ENCODE data around the gene BRIP1.

Gene BRIP1

GRCh38 chr17:61634011-61634539 lies 229.3 kb downstream of the BRIP1 start:
- H3K9me3 Mint-ChIP-seq = no peaks in the 10 kb centered on the region
- no peaks in the 10 kb centered on the region for H3K4me1 Mint-ChIP-seq (ENCODE audit: low read depth)
- peaks cover 66% of the 10 kb centered on the region for H3K27me3 Mint-ChIP-seq
- H3K4me3 Mint-ChIP-seq = no peak overlapping the region
- H3K27ac Mint-ChIP-seq = no peak overlapping the region
- DNase-seq = no peak
- H3K36me3 Mint-ChIP-seq (ENCODE audit: low read depth) = no peaks in the 10 kb centered on the region

- H3K27me3 Mint-ChIP-seq = peaks cover 59% of the 10 kb centered on the region
- H3K36me3 Mint-ChIP-seq (ENCODE audit: low read depth) = no peaks in the 10 kb centered on the region
- no peak for DNase-seq
- no peaks in the 10 kb centered on the region for H3K4me1 Mint-ChIP-seq (ENCODE audit: low read depth)
- no peak overlapping the region for H3K4me3 Mint-ChIP-seq
- no peak overlapping the region for H3K27ac Mint-ChIP-seq
- H3K9me3 Mint-ChIP-seq = no peaks in the 10 kb centered on the region
Measured at GRCh38 chr17:61632826-61633225, 230.5 kb downstream of the BRIP1 start.

GRCh38 chr17:61631800-61632199 lies 231.5 kb downstream of the BRIP1 start:
- no peaks in the 10 kb centered on the region for H3K9me3 Mint-ChIP-seq
- no peak overlapping the region for H3K27ac Mint-ChIP-seq
- no peak for DNase-seq
- no peak overlapping the region for H3K4me3 Mint-ChIP-seq
- no peaks in the 10 kb centered on the region for H3K4me1 Mint-ChIP-seq (ENCODE audit: low read depth)
- H3K27me3 Mint-ChIP-seq = peaks cover 55% of the 10 kb centered on the region
- H3K36me3 Mint-ChIP-seq (ENCODE audit: low read depth) = no peaks in the 10 kb centered on the region

All from activated T-cell treated with anti-CD3 and anti-CD28 coated beads, Interleukin-2, amount 50 U/mL, for 24 hours (primary cell).